ENCODE data around the gene MINK1. TPM values are rescaled to one million over a fixed set of nuclear protein-coding genes. Genes with fewer than 3 reads are reported as not detected.

MINK1 gene
- total RNA-seq (2014; rRNA removed; shearing (Covaris generic)), result 61.7 and 76.1 TPM in 2 replicates

- peak; percentile 89 for DNase-seq (ENCODE audit: low spot score)
Observed at GRCh38 chr17:4833178-4833940, at the start of gene MINK1. Gene MINK1 (plus strand): TSS chr17:4833340. CDS start chr17:4833584, 244 bp downstream.

GRCh38 chr17:4785311-4786105 is 47.6 kb upstream of the MINK1 start:
- DNase-seq (ENCODE audit: low spot score), result no peak

GRCh38 chr17:4786106-4786511 is 47.0 kb upstream of the MINK1 start, which contains the start of gene VMO1:
Gene VMO1 (minus strand): TSS chr17:4786364. CDS start chr17:4786352, 12 bp downstream.
- DNase-seq (ENCODE audit: low spot score), result no peak

GRCh38 chr17:4786516-4786915 is 46.6 kb upstream of the MINK1 start:
- DNase-seq (ENCODE audit: low spot score), result no peak

- no peak for DNase-seq (ENCODE audit: low spot score)
Observed at GRCh38 chr17:4788159-4788806, 44.9 kb upstream of the MINK1 start.

GRCh38 chr17:4788807-4789700 is 44.1 kb upstream of the MINK1 start, which contains the start of gene GLTPD2:
Gene GLTPD2 (plus strand): TSS chr17:4788964. CDS start chr17:4789012, 48 bp downstream.
- no peak for DNase-seq (ENCODE audit: low spot score)

DNA sequence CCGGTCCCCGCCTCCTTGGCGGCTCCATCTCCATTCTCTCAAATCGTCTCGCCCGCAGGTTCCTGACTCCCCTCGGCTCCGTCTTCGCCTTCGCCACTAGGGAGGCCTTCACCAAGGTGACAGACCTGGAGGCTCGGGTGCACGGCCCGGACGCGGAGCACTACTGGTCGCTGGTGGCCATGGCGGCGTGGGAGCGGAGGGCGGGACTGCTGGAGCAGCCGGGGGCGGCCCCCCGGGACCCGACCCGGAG is 43.5 kb upstream of the MINK1 start:
- DNase-seq (ENCODE audit: low spot score), result peak; percentile 45

GRCh38 chr17:4789951-4790704 is 43.0 kb upstream of the MINK1 start:
- DNase-seq (ENCODE audit: low spot score), result peak; percentile 78

DNA sequence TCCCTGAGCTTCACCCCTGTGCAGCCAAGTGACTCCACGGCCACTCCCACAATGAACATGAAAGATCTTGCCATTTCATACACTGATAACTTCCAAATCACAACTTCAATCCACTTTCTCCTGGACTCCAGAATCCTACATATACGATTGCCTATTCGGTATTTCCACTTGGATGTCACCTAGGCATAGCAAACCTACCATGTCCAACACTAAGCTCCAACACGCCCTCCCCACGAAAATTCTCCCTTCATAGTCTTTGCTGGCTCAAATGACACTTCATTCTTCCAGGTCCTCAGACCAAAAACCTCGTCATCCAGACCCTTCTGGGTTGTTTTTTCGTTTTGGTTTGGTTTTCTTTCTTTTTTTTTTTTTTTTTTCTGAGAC is 42.4 kb upstream of the MINK1 start:
- no peak for DNase-seq (ENCODE audit: low spot score)

DNA sequence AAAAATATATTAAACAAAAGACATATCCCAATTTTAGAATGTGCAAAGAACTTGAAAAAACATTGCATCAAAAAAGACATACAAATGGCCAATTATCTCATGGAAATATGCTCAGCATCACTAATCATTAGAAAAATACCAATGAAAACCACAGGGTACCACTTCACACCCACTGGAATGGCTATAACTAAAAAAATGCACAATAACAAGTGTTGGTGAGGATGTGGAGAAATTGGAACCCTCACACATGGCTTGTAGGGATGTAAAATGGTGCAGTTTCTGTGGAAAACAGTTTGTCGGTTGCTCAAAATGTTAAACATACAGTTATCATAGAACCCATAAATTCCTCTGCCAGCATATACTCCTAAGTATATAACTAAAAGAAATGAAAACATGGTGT is 38.0 kb upstream of the MINK1 start:
- DNase-seq (ENCODE audit: low spot score), result no peak

DNA sequence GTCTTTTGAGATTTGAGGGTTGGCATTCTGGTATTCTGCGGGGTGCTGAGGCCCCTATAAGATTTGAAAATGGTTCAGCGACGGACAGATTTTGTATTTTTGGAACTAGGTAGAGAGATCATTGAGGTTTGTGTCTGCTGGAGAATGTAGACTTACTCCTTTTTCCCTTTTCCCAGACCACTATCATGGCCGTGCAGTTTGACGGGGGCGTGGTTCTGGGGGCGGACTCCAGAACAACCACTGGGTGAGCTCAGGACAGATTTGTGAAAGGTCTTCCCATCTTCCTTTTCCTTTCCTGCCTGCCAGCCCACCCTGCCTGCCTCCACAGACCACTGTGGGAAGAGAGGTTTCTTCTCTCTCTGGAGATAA is 36.6 kb upstream of the MINK1 start:
- DNase-seq (ENCODE audit: low spot score), result no peak

- DNase-seq (ENCODE audit: low spot score), result no peak
Observed at GRCh38 chr17:4800462-4801196, 32.5 kb upstream of the MINK1 start.

DNA sequence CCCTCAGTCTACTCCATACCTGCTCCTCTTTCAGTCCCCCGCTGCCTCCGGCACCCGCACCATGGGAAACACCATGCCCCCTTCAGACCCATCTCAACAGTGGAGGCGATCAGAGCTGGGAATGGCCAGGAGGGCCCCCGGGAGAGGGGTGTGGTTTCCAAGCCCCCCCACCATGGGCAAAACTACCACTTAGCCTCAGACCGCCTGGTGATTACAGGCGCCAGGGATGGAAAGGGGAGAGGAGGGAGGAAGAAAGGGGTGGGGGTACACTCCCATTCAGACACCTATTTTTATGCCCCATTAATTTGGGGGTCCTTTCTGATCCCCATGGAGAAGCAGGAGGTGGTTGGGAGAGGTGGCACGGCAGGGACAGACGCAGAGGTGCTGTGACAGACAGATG is 30.9 kb upstream of the MINK1 start, which contains the start of gene C17orf114:
Gene C17orf114, minus strand, starts transcription at position 101 of the 400 bp plus-strand sequence.
- DNase-seq (ENCODE audit: low spot score), result no peak

GRCh38 chr17:4806456-4806776 is 26.7 kb upstream of the MINK1 start:
- DNase-seq (ENCODE audit: low spot score), result no peak

- DNase-seq (ENCODE audit: low spot score), result peak; percentile 57
Observed at GRCh38 chr17:4806777-4807604, 26.1 kb upstream of the MINK1 start, which contains the start of gene PLD2. Gene PLD2 (plus strand): TSS chr17:4807152. CDS start chr17:4807773, 621 bp downstream.

GRCh38 chr17:4807605-4808377 is 25.3 kb upstream of the MINK1 start:
- DNase-seq (ENCODE audit: low spot score), result no peak

DNA sequence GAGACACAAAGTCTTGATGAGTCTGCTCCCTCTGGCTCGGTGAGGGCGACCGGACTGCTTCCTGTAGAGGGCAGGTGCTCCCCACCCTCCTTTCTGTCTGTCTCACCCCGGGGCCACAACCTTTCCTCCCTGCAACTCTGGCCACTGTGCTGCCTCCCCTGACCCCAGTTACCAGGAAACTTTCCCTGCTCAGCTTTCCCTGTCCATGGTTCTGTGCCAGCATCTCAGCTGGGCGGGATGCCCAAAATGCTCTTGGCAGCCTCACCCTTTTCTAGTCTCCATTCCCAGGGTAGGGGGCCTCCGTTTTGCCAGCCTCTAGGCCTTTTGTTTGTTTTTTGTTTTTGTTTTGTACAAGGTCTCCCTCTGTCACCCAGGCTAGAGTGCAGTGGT is 24.8 kb upstream of the MINK1 start:
- DNase-seq (ENCODE audit: low spot score), result no peak

DNA sequence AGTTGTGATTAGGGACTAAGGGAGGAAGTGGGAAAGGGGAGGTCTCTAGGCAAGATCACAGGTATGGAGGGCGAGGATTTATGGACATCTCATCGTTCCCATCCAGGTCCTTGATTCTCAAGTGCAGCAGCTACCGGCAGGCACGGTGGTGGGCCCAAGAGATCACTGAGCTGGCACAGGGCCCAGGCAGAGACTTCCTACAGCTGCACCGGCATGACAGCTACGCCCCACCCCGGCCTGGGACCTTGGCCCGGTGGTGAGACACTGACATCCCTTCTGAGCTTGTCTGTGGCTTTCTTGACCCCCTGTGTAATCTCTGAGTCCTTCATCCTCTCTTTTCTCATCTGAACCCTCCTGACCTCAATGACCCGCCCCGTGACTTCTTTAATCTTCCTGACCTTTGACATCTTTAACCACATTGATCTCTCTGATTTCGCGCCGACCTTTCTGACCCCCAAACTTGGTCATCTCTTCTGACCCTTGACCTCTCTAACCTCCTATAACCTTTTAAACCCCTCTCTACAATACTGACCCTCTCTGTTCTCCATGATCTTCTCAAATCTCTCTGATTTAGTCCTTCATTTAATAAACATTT is 22.3 kb upstream of the MINK1 start:
- no peak for DNase-seq (ENCODE audit: low spot score)

Measured in HT-29 (cell line).